Stimulated activated CD8-positive, alpha-beta memory T cell treated with anti-CD3 and anti-CD28 coated beads, Interleukin-12 subunit alpha, Interleukin-12 subunit beta, amount 100 ng/mL, for 4 hours (primary cell): ENCODE data around the gene LGI2.
"Not testable (repeated sequence)": the region's sequence is repeated elsewhere in the genome, so short reads cannot be mapped to it uniquely, and the experiment has no call there.

ENCODE experiments used
- DNase-seq: peaks from one replicate; pipeline ENCODE4 v3.0.0-alpha.2; 2020; ENCODE audit warnings: low read depth

The LGI2 gene

GRCh38 chr4:25050370-25051078, 19.8 kb upstream of the LGI2 start:
- DNase-seq, result no peak

- no peak for DNase-seq
Measured at GRCh38 chr4:25043548-25043947, 12.8 kb upstream of the LGI2 start.

GRCh38 chr4:25033526-25033925, 2.8 kb upstream of the LGI2 start:
- no peak for DNase-seq

- no peak for DNase-seq
Measured at GRCh38 chr4:25032126-25032525, 1.4 kb upstream of the LGI2 start.

- no peak for DNase-seq
Measured at GRCh38 chr4:25031077-25031621, 403 bp upstream of the LGI2 start.

GRCh38 chr4:25029479-25030276, 1.1 kb downstream of the LGI2 start:
- no peak for DNase-seq

- DNase-seq, result no peak
Measured at GRCh38 chr4:25028851-25029250, 1.9 kb downstream of the LGI2 start.

- no peak for DNase-seq
Measured at GRCh38 chr4:25022766-25023165, 8.0 kb downstream of the LGI2 start.

- DNase-seq, result no peak
Measured at GRCh38 chr4:25021216-25021615, 9.5 kb downstream of the LGI2 start.

- DNase-seq, result no peak
Measured at GRCh38 chr4:25020236-25020635, 10.5 kb downstream of the LGI2 start.

- no peak for DNase-seq
Measured at GRCh38 chr4:25019501-25019900, 11.2 kb downstream of the LGI2 start.

GRCh38 chr4:25015012-25015411, 15.7 kb downstream of the LGI2 start:
- no peak for DNase-seq

- not testable (repeated sequence) for DNase-seq
Measured at GRCh38 chr4:25014662-25014983, 16.1 kb downstream of the LGI2 start.

GRCh38 chr4:25013756-25014661, 16.7 kb downstream of the LGI2 start:
- no peak for DNase-seq

GRCh38 chr4:25012655-25013054, 18.1 kb downstream of the LGI2 start:
- no peak for DNase-seq

- DNase-seq, result no peak
Measured at GRCh38 chr4:25011135-25011866, 19.4 kb downstream of the LGI2 start.

GRCh38 chr4:25007598-25007997, 23.1 kb downstream of the LGI2 start:
- no peak for DNase-seq

- no peak for DNase-seq
Measured at GRCh38 chr4:25002681-25003080, 28.1 kb downstream of the LGI2 start.

- no peak for DNase-seq
Measured at GRCh38 chr4:25001509-25001908, 29.2 kb downstream of the LGI2 start.

- DNase-seq, result no peak
Measured at GRCh38 chr4:25000639-25001038, 30.1 kb downstream of the LGI2 start.

- no peak for DNase-seq
Measured at GRCh38 chr4:24999392-25000089, 31.2 kb downstream of the LGI2 start.
